T1000 (cell line): ENCODE results near the gene FOXK1.

Experiments
- DNase-seq: peaks from one replicate; lab custom pipeline; 2025; ENCODE audit warnings: mixed read lengths; lab: John Stamatoyannopoulos, UW

Gene FOXK1

DNA sequence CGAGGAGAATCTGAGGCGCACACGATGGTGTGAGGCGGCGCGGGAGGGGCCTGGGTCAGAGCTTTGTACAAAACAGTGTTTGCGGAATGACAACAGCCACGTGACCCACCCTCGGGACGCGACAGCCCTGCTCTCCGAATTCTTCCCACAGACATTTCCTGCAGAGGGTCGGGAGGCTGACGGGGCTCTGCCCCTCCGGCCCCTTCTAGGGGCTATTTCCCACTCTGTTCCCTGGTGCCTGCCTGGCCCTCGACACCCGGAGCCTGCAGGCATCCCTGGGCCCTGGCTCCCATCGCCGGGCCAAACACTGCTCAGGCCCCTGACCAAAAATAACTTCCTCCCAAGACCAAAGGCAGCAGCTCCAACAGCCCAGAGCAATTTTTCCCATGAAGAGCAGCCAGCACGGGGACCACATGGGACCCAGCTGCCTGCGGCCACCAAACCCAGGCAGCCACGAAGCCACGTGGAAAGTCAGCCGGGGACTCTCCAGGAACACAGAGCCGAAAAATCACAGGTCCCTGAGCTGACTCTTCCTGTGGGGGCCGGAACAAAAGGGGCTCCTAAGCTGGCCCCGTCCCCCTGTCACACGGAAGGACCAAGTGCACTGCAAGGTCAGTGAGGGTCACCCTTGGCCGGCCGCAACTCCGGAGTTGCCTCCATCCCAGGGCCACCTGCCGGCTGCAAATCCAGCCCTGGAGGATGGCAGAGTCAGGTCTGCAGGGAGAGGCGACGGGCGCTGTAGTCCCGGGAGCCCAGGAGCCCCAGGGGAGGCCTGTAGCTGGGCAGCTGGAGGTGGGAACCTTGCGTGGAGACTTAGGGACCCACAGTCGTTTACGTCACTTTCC, 137.7 kb downstream of the FOXK1 start:
- no peak for DNase-seq

DNA sequence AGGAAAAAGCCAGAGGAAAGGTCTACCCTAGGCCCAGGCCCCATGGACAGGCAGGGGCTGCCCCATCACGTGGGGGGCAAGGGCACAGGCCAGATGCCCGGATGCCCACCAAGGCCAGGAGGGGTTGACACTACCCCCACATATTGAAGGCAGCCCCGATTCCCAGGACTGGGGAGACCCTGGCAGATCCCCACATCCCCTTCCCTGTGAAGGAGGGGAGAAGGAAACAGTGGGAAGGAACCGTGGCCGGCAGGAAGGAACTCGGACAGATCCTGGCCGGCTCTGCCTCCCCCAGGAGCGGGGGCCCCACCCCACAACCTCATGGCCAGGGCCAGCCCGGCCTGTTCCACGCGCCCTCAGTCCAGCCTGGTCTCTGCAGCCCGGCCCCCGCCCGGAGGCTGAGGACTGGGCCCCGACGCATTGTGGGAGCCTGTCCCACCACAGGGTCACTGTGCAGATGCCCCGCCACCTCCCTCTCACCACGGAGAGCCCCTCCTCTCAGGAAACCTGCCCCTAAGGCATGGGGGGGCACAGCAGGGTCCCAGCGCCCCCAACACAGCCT, 138.4 kb downstream of the FOXK1 start:
- DNase-seq: no peak
